G401 (cell line): Measurements from ENCODE around the gene INTS11. TPM values are rescaled to one million over a fixed set of nuclear protein-coding genes. Genes with fewer than 3 reads are reported as not detected.

Experiments
- DNase-seq: peaks from one replicate; pipeline ENCODE4 v3.0.0-alpha.2; 2015; ENCODE audit warnings: low spot score
- in situ Hi-C: cut with HindIII; loops from 2 replicates; pipeline ENCODE4 v1.10.0; 2016; ENCODE audit warnings: low sequenced_read_pairs, mixed read lengths
- total RNA-seq: library from RNA; depleted of rRNA; stranded (reverse); fragments of >200 nt; shearing (Covaris generic); gene quantifications from 2 replicates; pipeline ENCODE4 v1.2.3, GENCODE V29; 2014

Gene INTS11
- total RNA-seq, 1 experiment from 2014 or later: 107 TPM

- in situ Hi-C loops: no loop called here
- no peak for DNase-seq
Measured at GRCh38 chr1:1293263-1294249, 30.9 kb downstream of the INTS11 start.

GRCh38 chr1:1292851-1293250 lies 31.6 kb downstream of the INTS11 start:
- in situ Hi-C loops: no loop called here
- no peak for DNase-seq

- in situ Hi-C loops: no loop called here
- DNase-seq: no peak
Measured at GRCh38 chr1:1292442-1292779, 32.0 kb downstream of the INTS11 start.

- in situ Hi-C loops: no loop called here
Measured at GRCh38 chr1:1291548-1292441, 32.7 kb downstream of the INTS11 start.

GRCh38 chr1:1291023-1291528 lies 33.4 kb downstream of the INTS11 start:
- in situ Hi-C loops: no loop called here
- no peak for DNase-seq

More at GRCh38 chr1:1291548-1292441, 32.7 kb downstream of the INTS11 start:
- peak; percentile 88 for DNase-seq

- in situ Hi-C loops: no loop called here
- DNase-seq: no peak
Measured at GRCh38 chr1:1290238-1290731, 34.2 kb downstream of the INTS11 start.

GRCh38 chr1:1287288-1288110 lies 37.0 kb downstream of the INTS11 start:
- in situ Hi-C loops: no loop called here
- no peak for DNase-seq

GRCh38 chr1:1286313-1287261 lies 37.9 kb downstream of the INTS11 start:
- no peak for DNase-seq
- in situ Hi-C loops: no loop called here

GRCh38 chr1:1285611-1286311 lies 38.7 kb downstream of the INTS11 start:
- no peak for DNase-seq
- in situ Hi-C loops: no loop called here

GRCh38 chr1:1285102-1285571 lies 39.3 kb downstream of the INTS11 start:
- in situ Hi-C loops: no loop called here
- DNase-seq: no peak

- DNase-seq: no peak
- in situ Hi-C loops: no loop called here
Measured at GRCh38 chr1:1284221-1285101, 40.0 kb downstream of the INTS11 start.

- no peak for DNase-seq
- in situ Hi-C loops: no loop called here
Measured at GRCh38 chr1:1283821-1284220, 40.6 kb downstream of the INTS11 start.

- in situ Hi-C loops: no loop called here
- no peak for DNase-seq
Measured at GRCh38 chr1:1282998-1283397, 41.5 kb downstream of the INTS11 start.

- in situ Hi-C loops: no loop called here
- peak; percentile 57 for DNase-seq
Measured at GRCh38 chr1:1281533-1282321, 42.7 kb downstream of the INTS11 start.

GRCh38 chr1:1280782-1281481 lies 43.5 kb downstream of the INTS11 start:
- DNase-seq: no peak
- in situ Hi-C loops: no loop called here
